Hepatocyte (in vitro differentiated cells): ENCODE results near the gene SNRPB2.

Experiments used
- CTCF ChIP-seq: fragments of 200-600 bp; sonication (generic); IDR thresholded peaks from 2 replicates; pipeline ENCODE4 v1.5.1; 2016; ENCODE audit warnings: antibody characterized with exemption, mild to moderate bottlenecking; ENCODE audit not compliant: poor library complexity
- EZH2 ChIP-seq: fragments of 200-600 bp; sonication (generic); IDR thresholded peaks from 2 replicates; pipeline ENCODE4 v1.6.1; 2016; ENCODE audit warnings: antibody characterized with exemption, mild to moderate bottlenecking, borderline replicate concordance

DNA sequence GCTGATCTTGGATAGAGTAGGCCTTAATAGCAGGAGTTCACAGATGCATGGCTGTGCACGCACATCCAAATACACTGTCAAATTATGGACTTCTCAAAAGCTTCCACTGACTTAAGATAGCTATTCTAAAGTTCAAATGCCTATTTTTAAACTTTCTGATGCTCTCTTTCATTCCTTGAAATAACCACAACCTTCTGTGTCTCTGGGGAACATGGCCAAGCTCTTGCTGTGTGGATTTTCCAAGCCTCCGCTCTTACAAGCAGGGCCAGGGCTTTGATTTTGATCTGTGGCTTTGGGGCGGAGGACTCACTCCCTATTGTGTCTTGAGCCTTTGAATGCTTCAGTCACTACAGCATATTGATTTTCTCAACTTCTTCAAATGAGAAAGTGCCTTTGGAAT, 35.7 kb upstream of the SNRPB2 start:
- no peak for TF ChIP-seq CTCF
- TF ChIP-seq EZH2, result no peak
